HPDE6-E6E7 (cell line): Measurements from ENCODE around the gene GPR137B.
"Not testable (repeated sequence)": the region's sequence is repeated elsewhere in the genome, so short reads cannot be mapped to it uniquely, and the experiment has no call there.

ENCODE experiments used
- DNase-seq: peaks from one replicate; pipeline ENCODE4 v3.0.0; 2011; ENCODE audit warnings: missing footprints; ENCODE audit errors: extremely low spot score

GPR137B gene

GRCh38 chr1:236160540-236161127 lies 18.3 kb downstream of the GPR137B start:
- no peak for DNase-seq

- DNase-seq: no peak
These were observed 18.9 kb downstream of the GPR137B start for GRCh38 chr1:236161230-236161629.

- DNase-seq: not testable (repeated sequence)
These were observed 19.4 kb downstream of the GPR137B start for GRCh38 chr1:236161755-236162154.

- no peak for DNase-seq
These were observed 21.3 kb downstream of the GPR137B start for GRCh38 chr1:236163463-236164153.

GRCh38 chr1:236164273-236164672 lies 21.9 kb downstream of the GPR137B start:
- no peak for DNase-seq

GRCh38 chr1:236165238-236165981 lies 23.1 kb downstream of the GPR137B start:
- no peak for DNase-seq

- DNase-seq: no peak
These were observed 23.7 kb downstream of the GPR137B start for GRCh38 chr1:236166041-236166440.

GRCh38 chr1:236167154-236167553 lies 24.8 kb downstream of the GPR137B start:
- DNase-seq: no peak

GRCh38 chr1:236167578-236167977 lies 25.2 kb downstream of the GPR137B start:
- DNase-seq: no peak

- peak; percentile 35 for DNase-seq
These were observed 26.5 kb downstream of the GPR137B start for GRCh38 chr1:236168716-236169429.

GRCh38 chr1:236172041-236172579 lies 29.8 kb downstream of the GPR137B start:
- DNase-seq: no peak

- no peak for DNase-seq
These were observed 30.9 kb downstream of the GPR137B start for GRCh38 chr1:236173174-236173767.

GRCh38 chr1:236175642-236176336 lies 33.5 kb downstream of the GPR137B start:
- DNase-seq: no peak

- no peak for DNase-seq
These were observed 34.3 kb downstream of the GPR137B start for GRCh38 chr1:236176337-236177336.

- no peak for DNase-seq
These were observed 37.3 kb downstream of the GPR137B start for GRCh38 chr1:236179634-236180033.

GRCh38 chr1:236181059-236181458 lies 38.7 kb downstream of the GPR137B start:
- DNase-seq: no peak

GRCh38 chr1:236185687-236186086 lies 43.3 kb downstream of the GPR137B start:
- no peak for DNase-seq

- not testable (repeated sequence) for DNase-seq
These were observed 44.1 kb downstream of the GPR137B start for GRCh38 chr1:236186471-236186870.

- not testable (repeated sequence) for DNase-seq
These were observed 45.7 kb downstream of the GPR137B start for GRCh38 chr1:236188084-236188483.

GRCh38 chr1:236193184-236193583 lies 50.8 kb downstream of the GPR137B start:
- DNase-seq: no peak
